Measurements from ENCODE around the gene PCDHB15.
"Not testable (repeated sequence)": the region's sequence is repeated elsewhere in the genome, so short reads cannot be mapped to it uniquely, and the experiment has no call there.

PCDHB15 gene

DNA sequence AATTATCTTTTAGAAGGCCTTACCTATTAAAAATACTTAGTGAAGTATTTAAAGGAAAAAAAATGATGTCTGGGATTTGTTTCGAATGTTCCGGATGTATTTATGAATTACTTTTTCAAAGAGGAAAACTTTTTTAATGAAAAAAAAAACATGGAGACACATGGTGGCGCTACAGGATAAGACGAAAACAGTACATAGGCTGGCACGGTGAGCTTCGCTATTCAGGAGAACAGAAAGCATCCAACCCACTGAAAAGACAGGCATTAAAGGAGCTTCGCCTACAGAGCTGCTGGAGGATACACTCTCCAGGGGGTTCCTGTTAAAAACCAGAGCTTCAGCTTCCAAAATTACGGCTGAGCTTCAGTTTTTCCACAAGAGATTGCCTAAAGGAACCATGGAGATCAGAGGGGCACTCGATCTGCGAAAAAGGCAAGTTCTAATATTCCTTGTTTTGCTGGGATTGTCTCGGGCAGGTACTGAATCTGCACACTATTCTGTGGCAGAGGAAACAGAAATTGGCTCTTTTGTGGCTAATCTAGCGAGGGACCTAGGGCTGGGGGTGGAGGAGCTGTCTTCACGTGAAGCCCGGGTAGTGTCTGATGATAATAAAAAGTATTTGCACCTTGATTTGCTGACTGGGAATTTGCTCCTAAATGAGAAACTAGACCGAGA lies 21.9 kb upstream of the PCDHB15 start, which contains the start of gene PCDHB14:
Gene PCDHB14 (plus strand): TSS at position 232 of the 672 bp plus-strand sequence. CDS start 163 bp downstream, at position 395.
- TF ChIP-seq, protein P1, sequence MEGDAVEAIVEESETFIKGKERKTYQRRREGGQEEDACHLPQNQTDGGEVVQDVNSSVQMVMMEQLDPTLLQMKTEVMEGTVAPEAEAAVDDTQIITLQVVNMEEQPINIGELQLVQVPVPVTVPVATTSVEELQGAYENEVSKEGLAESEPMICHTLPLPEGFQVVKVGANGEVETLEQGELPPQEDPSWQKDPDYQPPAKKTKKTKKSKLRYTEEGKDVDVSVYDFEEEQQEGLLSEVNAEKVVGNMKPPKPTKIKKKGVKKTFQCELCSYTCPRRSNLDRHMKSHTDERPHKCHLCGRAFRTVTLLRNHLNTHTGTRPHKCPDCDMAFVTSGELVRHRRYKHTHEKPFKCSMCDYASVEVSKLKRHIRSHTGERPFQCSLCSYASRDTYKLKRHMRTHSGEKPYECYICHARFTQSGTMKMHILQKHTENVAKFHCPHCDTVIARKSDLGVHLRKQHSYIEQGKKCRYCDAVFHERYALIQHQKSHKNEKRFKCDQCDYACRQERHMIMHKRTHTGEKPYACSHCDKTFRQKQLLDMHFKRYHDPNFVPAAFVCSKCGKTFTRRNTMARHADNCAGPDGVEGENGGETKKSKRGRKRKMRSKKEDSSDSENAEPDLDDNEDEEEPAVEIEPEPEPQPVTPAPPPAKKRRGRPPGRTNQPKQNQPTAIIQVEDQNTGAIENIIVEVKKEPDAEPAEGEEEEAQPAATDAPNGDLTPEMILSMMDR (IDR thresholded peaks at IDR 0.05; ENCODE audit: borderline replicate concordance, insufficient read depth, low read depth, low read length): no peak
- no peak within 1 kb of the TSS for H3K4me3 ChIP-seq (ENCODE audit: low read depth, low read length)

DNA sequence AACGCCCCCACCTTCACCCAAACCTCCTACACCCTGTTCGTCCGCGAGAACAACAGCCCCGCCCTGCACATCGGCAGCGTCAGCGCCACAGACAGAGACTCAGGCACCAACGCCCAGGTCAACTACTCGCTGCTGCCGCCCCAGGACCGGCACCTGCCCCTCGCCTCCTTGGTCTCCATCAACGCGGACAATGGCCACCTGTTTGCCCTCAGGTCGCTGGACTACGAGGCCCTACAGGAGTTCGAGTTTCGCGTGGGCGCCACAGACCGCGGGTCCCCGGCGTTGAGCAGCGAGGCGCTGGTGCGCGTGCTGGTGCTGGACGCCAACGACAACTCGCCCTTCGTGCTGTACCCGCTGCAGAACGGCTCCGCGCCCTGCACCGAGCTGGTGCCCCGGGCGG lies 20.4 kb upstream of the PCDHB15 start:
- not testable (repeated sequence) for H3K4me3 ChIP-seq (ENCODE audit: low read depth, low read length)

DNA sequence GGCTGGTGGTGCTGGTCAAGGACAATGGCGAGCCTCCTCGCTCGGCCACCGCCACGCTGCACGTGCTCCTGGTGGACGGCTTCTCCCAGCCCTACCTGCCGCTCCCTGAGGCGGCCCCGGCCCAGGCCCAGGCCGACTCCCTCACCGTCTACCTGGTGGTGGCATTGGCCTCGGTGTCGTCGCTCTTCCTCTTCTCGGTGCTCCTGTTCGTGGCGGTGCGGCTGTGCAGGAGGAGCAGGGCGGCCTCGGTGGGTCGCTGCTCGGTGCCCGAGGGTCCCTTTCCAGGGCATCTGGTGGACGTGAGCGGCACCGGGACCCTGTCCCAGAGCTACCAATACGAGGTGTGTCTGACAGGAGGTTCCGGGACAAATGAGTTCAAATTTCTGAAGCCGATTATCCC lies 19.8 kb upstream of the PCDHB15 start:
- not testable (repeated sequence) for H3K4me3 ChIP-seq (ENCODE audit: low read depth, low read length)

DNA sequence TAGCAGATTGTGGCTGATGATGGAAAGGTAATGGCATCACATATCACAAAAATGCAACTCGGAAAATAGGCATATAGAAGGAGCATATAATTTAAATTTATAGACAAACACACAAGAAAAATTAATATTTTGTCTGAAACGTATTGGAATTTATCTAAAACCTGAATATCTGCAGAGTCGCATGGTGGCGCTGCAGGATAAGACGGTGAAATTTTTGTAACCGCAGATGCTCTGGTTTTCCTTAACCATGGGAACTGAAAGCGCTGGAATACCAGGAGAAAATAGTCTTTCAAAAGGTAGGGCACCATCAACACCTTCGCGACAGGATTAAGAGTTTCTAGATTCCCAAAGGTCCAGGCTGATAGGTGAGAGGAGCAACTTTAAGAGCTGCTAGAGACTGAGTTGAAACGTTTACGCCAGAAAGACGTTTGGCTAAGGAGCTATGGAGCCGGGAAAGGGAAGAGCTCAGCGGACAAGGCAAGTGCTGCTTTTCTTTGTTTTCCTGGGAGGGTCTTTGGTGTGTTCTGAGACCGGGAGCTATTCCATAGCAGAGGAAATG lies 11.0 kb upstream of the PCDHB15 start:
- no peak overlapping the region for H3K4me3 ChIP-seq (ENCODE audit: low read depth, low read length)
- TF ChIP-seq, protein P1 (IDR thresholded peaks at IDR 0.05; ENCODE audit: borderline replicate concordance, insufficient read depth, low read depth, low read length): no peak

DNA sequence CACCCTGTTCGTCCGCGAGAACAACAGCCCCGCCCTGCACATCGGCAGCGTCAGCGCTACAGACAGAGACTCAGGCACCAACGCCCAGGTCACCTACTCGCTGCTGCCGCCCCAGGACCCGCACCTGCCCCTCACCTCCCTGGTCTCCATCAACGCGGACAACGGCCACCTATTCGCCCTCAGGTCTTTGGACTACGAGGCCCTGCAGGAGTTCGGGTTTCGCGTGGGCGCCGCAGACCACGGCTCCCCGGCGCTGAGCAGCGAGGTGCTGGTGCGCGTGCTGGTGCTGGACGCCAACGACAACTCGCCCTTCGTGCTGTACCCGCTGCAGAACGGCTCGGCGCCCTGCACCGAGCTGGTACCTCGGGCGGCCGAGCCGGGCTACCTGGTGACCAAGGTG lies 9.3 kb upstream of the PCDHB15 start:
- not testable (repeated sequence) for H3K4me3 ChIP-seq (ENCODE audit: low read depth, low read length)

DNA sequence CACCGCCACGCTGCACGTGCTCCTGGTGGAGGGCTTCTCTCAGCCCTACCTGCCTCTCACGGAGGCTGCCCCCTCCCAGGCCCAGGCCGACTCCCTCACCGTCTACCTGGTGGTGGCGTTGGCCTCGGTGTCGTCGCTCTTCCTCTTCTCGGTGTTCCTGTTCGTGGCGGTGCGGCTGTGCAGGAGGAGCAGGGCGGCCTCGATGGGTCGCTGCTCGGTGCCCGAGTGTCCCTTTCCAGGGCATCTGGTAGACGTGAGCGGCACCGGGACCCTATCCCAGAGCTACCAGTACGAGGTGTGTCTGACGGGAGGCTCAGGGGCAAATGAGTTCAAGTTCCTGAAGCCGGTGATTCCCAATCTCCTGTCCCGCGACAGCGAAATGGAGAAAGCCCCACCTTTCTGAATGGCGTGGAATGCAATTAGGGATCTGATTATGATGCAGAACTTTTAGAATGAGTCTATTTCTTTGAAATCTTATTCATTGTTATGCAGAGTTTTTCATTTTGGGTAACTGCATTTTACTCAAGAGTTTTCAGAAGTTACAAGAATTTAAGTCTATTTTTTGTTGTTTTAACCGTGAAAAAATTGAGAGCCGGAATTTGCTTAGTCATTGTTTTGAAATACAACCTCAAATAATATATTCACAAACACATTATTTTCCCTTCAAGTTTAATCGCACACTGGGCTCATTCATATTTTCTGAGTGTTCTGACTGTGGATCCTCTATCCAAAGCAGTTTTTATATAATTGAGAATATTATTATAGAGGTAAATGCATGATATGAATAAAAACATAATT lies 8.5 kb upstream of the PCDHB15 start:
- no peak overlapping the region for H3K4me3 ChIP-seq (ENCODE audit: low read depth, low read length)
- TF ChIP-seq, protein P1 (IDR thresholded peaks at IDR 0.05; ENCODE audit: borderline replicate concordance, insufficient read depth, low read depth, low read length): no peak

DNA sequence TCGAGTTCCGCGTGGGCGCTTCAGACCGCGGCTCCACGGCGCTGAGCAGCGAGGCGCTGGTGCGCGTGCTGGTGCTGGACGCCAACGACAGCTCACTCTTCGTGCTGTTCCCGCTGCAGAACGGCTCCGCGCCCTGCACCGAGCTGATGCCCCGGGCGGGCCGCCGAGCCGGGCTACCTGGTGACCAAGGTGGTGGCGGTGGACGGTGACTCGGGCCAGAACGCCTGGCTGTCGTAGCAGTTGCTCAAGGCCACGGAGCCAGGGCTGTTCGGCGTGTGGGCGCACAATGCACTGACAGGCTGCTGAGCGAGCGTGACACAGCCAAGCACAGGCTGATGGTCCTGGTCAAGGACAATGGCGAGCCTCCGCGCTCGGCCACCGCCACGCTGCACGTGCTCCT lies 3.7 kb upstream of the PCDHB15 start:
- TF ChIP-seq, protein P1 (IDR thresholded peaks at IDR 0.05; ENCODE audit: borderline replicate concordance, insufficient read depth, low read depth, low read length): no peak
- no peak overlapping the region for H3K4me3 ChIP-seq (ENCODE audit: low read depth, low read length)

DNA sequence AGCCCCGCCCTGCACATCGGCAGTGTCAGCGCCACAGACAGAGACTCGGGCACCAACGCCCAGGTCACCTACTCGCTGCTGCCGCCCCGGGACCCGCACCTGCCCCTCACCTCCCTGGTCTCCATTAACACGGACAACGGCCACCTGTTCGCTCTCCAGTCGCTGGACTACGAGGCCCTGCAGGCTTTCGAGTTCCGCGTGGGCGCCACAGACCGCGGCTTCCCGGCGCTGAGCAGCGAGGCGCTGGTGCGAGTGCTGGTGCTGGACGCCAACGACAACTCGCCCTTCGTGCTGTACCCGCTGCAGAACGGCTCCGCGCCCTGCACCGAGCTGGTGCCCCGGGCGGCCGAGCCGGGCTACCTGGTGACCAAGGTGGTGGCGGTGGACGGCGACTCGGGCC lies 1.8 kb downstream of the PCDHB15 start:
- H3K4me3 ChIP-seq (ENCODE audit: low read depth, low read length): not testable (repeated sequence)

DNA sequence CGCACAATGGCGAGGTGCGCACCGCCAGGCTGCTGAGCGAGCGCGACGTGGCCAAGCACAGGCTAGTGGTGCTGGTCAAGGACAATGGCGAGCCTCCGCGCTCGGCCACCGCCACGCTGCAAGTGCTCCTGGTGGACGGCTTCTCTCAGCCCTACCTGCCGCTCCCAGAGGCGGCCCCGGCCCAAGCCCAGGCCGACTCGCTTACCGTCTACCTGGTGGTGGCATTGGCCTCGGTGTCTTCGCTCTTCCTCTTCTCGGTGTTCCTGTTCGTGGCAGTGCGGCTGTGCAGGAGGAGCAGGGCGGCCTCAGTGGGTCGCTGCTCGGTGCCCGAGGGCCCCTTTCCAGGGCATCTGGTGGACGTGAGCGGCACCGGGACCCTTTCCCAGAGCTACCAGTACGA lies 2.2 kb downstream of the PCDHB15 start:
- H3K4me3 ChIP-seq (ENCODE audit: low read depth, low read length): not testable (repeated sequence)

DNA sequence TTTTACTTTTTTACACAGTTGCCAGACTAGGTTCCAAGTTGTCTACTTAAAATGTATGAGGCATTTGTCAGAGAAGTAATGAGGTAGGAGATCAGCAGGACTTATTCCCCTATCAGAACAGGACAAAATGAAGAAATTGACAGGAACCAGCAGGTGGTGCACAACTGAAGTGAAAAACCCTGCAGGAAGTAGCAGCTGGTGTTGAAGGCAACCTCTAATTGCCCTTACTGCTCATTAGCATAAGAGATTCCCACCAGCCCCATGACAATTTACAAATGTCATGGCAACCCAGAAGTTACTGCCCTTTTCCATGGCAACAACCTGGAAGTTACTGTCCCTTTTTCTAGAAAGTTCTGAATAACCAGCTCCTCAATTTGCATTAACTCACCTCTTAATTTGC lies 5.4 kb downstream of the PCDHB15 start:
- no peak overlapping the region for H3K4me3 ChIP-seq (ENCODE audit: low read depth, low read length)
- TF ChIP-seq, protein P1 (IDR thresholded peaks at IDR 0.05; ENCODE audit: borderline replicate concordance, insufficient read depth, low read depth, low read length): no peak

Data from GM12875 (cell line).